ENCODE data around the gene PLSCR2.

DNA sequence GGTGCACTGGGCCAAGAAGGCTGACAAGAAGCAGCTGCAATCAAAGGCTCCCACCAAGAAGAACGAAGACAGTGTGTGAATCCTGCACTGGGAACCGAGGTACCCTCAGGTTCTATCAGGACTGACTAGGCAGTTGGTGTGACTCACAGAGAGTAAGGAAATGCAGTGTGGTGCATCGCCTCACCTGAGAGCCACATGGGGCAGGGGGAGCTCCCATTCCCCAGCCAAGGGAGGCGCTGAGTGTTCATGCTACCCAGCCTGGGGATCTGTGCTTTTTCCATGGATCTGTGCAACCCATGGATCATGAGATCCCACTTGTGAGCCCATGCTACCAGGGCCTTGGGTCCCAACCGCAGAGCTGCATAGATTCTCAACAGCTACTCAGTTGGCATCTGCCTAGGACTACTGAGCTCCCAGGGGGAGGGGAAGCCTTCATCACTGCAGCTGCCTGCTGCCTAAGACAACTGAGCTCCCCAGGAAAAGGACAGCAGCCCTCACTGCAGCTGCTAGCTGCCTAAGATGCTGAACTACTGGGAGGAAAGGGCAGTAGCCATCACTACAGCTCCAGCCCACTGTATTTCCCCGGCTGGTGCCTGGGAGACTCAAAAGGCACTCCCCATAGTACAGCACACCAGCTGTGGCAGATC is 6.9 kb upstream of the PLSCR2 start:
- TF ChIP-seq CBX5 (IDR thresholded peaks at IDR 0.05; ENCODE audit: low read depth, low read length) (no peak), TAF7 (optimal IDR thresholded peaks at IDR 0.05; ENCODE audit: borderline replicate concordance, low read depth, low read length) (no peak), SP1 (IDR thresholded peaks at IDR 0.05; ENCODE audit: low read depth, low read length) (no peak), RAD21 (IDR thresholded peaks at IDR 0.05 in 1 of 2, conservative IDR thresholded peaks at IDR 0.05 in 1 of 2; ENCODE audit: low read depth in 2 of 2, low read length in 2 of 2) (no peak), KDM1A (IDR thresholded peaks at IDR 0.05; ENCODE audit: borderline replicate concordance, low read length) (no peak), ATF3 (IDR thresholded peaks at IDR 0.05; ENCODE audit: insufficient read depth, low read depth, low read length) (no peak), JUND (IDR thresholded peaks at IDR 0.05; ENCODE audit: low read length) (no peak), POLR2A (IDR thresholded peaks at IDR 0.05; ENCODE audit: control extremely low read depth in 1 of 2, low read depth in 2 of 2, low read length in 2 of 2) (no peak), CEBPB (IDR thresholded peaks at IDR 0.05; ENCODE audit: low read depth, low read length) (no peak), USF2 (IDR thresholded peaks at IDR 0.05; ENCODE audit: low read length) (no peak), CHD2 (IDR thresholded peaks at IDR 0.05; ENCODE audit: low read length) (no peak), EP300 (IDR thresholded peaks at IDR 0.05; ENCODE audit: borderline replicate concordance in 1 of 2, low read depth in 2 of 2, low read length in 2 of 2) (no peak), E2F6 (IDR thresholded peaks at IDR 0.05) (no peak)
- TF ChIP-seq, protein P1, sequence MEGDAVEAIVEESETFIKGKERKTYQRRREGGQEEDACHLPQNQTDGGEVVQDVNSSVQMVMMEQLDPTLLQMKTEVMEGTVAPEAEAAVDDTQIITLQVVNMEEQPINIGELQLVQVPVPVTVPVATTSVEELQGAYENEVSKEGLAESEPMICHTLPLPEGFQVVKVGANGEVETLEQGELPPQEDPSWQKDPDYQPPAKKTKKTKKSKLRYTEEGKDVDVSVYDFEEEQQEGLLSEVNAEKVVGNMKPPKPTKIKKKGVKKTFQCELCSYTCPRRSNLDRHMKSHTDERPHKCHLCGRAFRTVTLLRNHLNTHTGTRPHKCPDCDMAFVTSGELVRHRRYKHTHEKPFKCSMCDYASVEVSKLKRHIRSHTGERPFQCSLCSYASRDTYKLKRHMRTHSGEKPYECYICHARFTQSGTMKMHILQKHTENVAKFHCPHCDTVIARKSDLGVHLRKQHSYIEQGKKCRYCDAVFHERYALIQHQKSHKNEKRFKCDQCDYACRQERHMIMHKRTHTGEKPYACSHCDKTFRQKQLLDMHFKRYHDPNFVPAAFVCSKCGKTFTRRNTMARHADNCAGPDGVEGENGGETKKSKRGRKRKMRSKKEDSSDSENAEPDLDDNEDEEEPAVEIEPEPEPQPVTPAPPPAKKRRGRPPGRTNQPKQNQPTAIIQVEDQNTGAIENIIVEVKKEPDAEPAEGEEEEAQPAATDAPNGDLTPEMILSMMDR (IDR thresholded peaks at IDR 0.05; ENCODE audit: control extremely low read depth in 1 of 3, insufficient read depth in 1 of 3, low read depth in 1 of 3, low read length in 3 of 3) = no peak
